DND-41 (cell line): ENCODE data around the gene TMPRSS12.

Source experiments
- CTCF ChIP-seq: IDR thresholded peaks from 2 replicates; pipeline ENCODE4 v1.5.1; 2012; ENCODE audit warnings: borderline replicate concordance, low read length, moderate library complexity, mild to moderate bottlenecking; ENCODE audit not compliant: poor library complexity, severe bottlenecking; ENCODE audit errors: extremely low read depth
- EZH2 ChIP-seq: IDR thresholded peaks from 3 replicates; pipeline ENCODE4 v1.6.1; 2012; ENCODE audit warnings: borderline replicate concordance, low read depth, mild to moderate bottlenecking, moderate library complexity, low read length, inconsistent platforms; ENCODE audit not compliant: severe bottlenecking

GRCh38 chr12:50927766-50928224, 85.1 kb downstream of the TMPRSS12 start:
- no peak for TF ChIP-seq CTCF
- TF ChIP-seq EZH2 = no peak
